CD4-positive, alpha-beta memory T cell (primary cell): ENCODE measurements around the gene LARP4. TPM values are rescaled to one million over a fixed set of nuclear protein-coding genes. Genes with fewer than 3 reads are reported as not detected.

Experiments
- polyA plus RNA-seq, 2 donors: library from polyadenylated mRNA; unstranded; fragments of 300-500 nt; fragmentation: Illumina TruSeq; gene quantifications; one replicate each; pipeline ENCODE4 v1.2.3, GENCODE V29; 2021
- total RNA-seq, 2 experiments: library from RNA; stranded (reverse); gene quantifications; one replicate each; pipeline ENCODE4 v1.2.3, GENCODE V29; 2021

LARP4 gene
- total and polyA plus RNA-seq, 4 experiments from 2014 or later: 14.2 to 40.7 (median 29.4) TPM

Other genes with a start within 250 kb of the LARP4 start
- 10 to 100 TPM; 42.1 to 48.2 TPM for gene CERS5, start 233.5 kb upstream of the LARP4 start, total RNA-seq
- gene CERS5, start 233.5 kb upstream of the LARP4 start, polyA plus RNA-seq: 10 to 100 TPM; 45.1 to 62.7 TPM
- 10 to 100 TPM; 11.5 to 14.9 TPM for gene LIMA1, start 117.4 kb upstream of the LARP4 start, total RNA-seq
- 10 to 100 TPM in 1 of 2 donors, 1 to 10 TPM in 1; 4.9 to 12.6 TPM for gene LIMA1, start 117.4 kb upstream of the LARP4 start, polyA plus RNA-seq
- gene FAM186A, start 4.3 kb upstream of the LARP4 start, total RNA-seq: not detected
- under 1 TPM in 1 of 2 donors, not detected in 1; 0.09 TPM for gene FAM186A, start 4.3 kb upstream of the LARP4 start, polyA plus RNA-seq
- gene DIP2B, start 104.1 kb downstream of the LARP4 start, total RNA-seq: 10 to 100 TPM; 26.4 to 29.1 TPM
- 10 to 100 TPM in 1 of 2 donors, 1 to 10 TPM in 1; 3.8 to 13.5 TPM for gene DIP2B, start 104.1 kb downstream of the LARP4 start, polyA plus RNA-seq